Colonic mucosa (tissue), 4 donors: ENCODE results near the gene ATL1. TPM values are rescaled to one million over a fixed set of nuclear protein-coding genes. Genes with fewer than 3 reads are reported as not detected.

Experiments used
- DNase-seq: peaks from one replicate; pipeline ENCODE4 v3.0.0-alpha.2; 2020
- H3K27ac ChIP-seq: fragments of 200-600 bp; one replicate; pipeline ENCODE4 v1.8.0; 2021
- H3K27me3 ChIP-seq: fragments of 200-600 bp; one replicate; pipeline ENCODE4 v1.8.0; 2021
- H3K36me3 ChIP-seq: fragments of 200-600 bp; one replicate; pipeline ENCODE4 v1.8.0; 2021
- H3K4me1 ChIP-seq: fragments of 200-600 bp; one replicate; pipeline ENCODE4 v1.8.0; 2021; ENCODE audit warnings: mild to moderate bottlenecking
- H3K4me3 ChIP-seq: fragments of 200-600 bp; one replicate; pipeline ENCODE4 v1.8.0; 2021
- H3K9ac ChIP-seq, 2 donors: one replicate each; pipeline ENCODE4 v1.7.0; 2013; ENCODE audit warnings: control low read depth in 2 of 2, low read depth in 2 of 2, low read length in 2 of 2
- H3K9me3 ChIP-seq: fragments of 200-600 bp; one replicate; pipeline ENCODE4 v1.8.0; 2021
- CTCF ChIP-seq: fragments of 200-600 bp; IDR thresholded peaks from one replicate; pipeline ENCODE4 v1.8.0; 2022; ENCODE audit warnings: antibody characterized with exemption, mild to moderate bottlenecking
- intact Hi-C: fragments of 100-400 bp; cut with DNase I; formaldehyde crosslinking; loops from one replicate; pipeline ENCODE4 v1.14.1; 2022
- total RNA-seq, 2 donors: library from RNA; stranded (reverse); fragmentation: NEBNext Ultra II Directional in 1 of 2; extraction: Animal tissue kit (Norgen Biotek cat#: 25700) in 1 of 2; gene quantifications; one replicate each; pipeline ENCODE4 v1.2.1, GENCODE V29; 2021
- donor health status: healthy.
- donor health status: DM: no; HTN: no; CAD: no.
- donor health status: DM: no; HTN: no; CAD: no.

ATL1 gene
- total RNA-seq: 10 to 100 TPM in 1 of 2 donors, 1 to 10 TPM in 1; 4.3 to 11.9 TPM

- H3K36me3 ChIP-seq: no peaks in the 10 kb centered on the region
- H3K9me3 ChIP-seq: no peaks in the 10 kb centered on the region
- peak within 1 kb of the TSS; percentile 71 for H3K27ac ChIP-seq
- intact Hi-C loops: no loop called here
- TF ChIP-seq CTCF: no peak
- no peaks in the 10 kb centered on the region for H3K27me3 ChIP-seq
- peak within 1 kb of the TSS; percentile 72 to 76 for H3K9ac ChIP-seq
- peak within 1 kb of the TSS; percentile 61 for H3K4me3 ChIP-seq
- DNase-seq: peak; percentile 63
- no peaks in the 10 kb centered on the region for H3K4me1 ChIP-seq
Measured at GRCh38 chr14:50559990-50560930, at the start of gene ATL1. ATL1 (plus strand) TSS chr14:50560145; CDS start chr14:50560266, 121 bp downstream.

- H3K27ac ChIP-seq: no peak overlapping the region
Measured at GRCh38 chr14:50510157-50510556, 49.8 kb upstream of the ATL1 start.

GRCh38 chr14:50512463-50512862 lies 47.5 kb upstream of the ATL1 start:
- Histone ChIP-seq H3K4me1 (no peaks in the 10 kb centered on the region), H3K27me3 (no peaks in the 10 kb centered on the region), H3K9ac (no peak overlapping the region), H3K27ac (no peak overlapping the region), H3K9me3 (no peaks in the 10 kb centered on the region), H3K36me3 (no peaks in the 10 kb centered on the region), H3K4me3 (no peak overlapping the region)
- TF ChIP-seq CTCF: no peak
- intact Hi-C loops: no loop called here
- DNase-seq: no peak

More at GRCh38 chr14:50510157-50510556, 49.8 kb upstream of the ATL1 start:
- TF ChIP-seq CTCF: no peak
- no peaks in the 10 kb centered on the region for H3K36me3 ChIP-seq
- H3K4me1 ChIP-seq: no peaks in the 10 kb centered on the region
- H3K9ac ChIP-seq: no peak overlapping the region
- no peak for DNase-seq
- no peaks in the 10 kb centered on the region for H3K9me3 ChIP-seq
- intact Hi-C loops: no loop called here
- H3K4me3 ChIP-seq: no peak overlapping the region
- H3K27me3 ChIP-seq: no peaks in the 10 kb centered on the region

- Histone ChIP-seq H3K4me3 (no peak overlapping the region), H3K27ac (no peak overlapping the region), H3K27me3 (no peaks in the 10 kb centered on the region), H3K9ac (no peak overlapping the region), H3K36me3 (no peaks in the 10 kb centered on the region), H3K4me1 (no peaks in the 10 kb centered on the region), H3K9me3 (no peaks in the 10 kb centered on the region)
- intact Hi-C loops: no loop called here
- DNase-seq: no peak
- no peak for TF ChIP-seq CTCF
Measured at GRCh38 chr14:50516091-50516490, 43.9 kb upstream of the ATL1 start.

GRCh38 chr14:50520947-50521815 lies 38.8 kb upstream of the ATL1 start:
- TF ChIP-seq CTCF: no peak
- Histone ChIP-seq H3K27ac (peak overlapping the region; percentile 42), H3K4me1 (no peaks in the 10 kb centered on the region), H3K9me3 (no peaks in the 10 kb centered on the region), H3K4me3 (no peak overlapping the region), H3K36me3 (no peaks in the 10 kb centered on the region), H3K27me3 (no peaks in the 10 kb centered on the region), H3K9ac (no peak overlapping the region)
- intact Hi-C loops: no loop called here
- DNase-seq: no peak
